ENCODE measurements around the gene IL9R. TPM values are rescaled to one million over a fixed set of nuclear protein-coding genes. Genes with fewer than 3 reads are reported as not detected.

IL9R gene
- not detected in 2 replicates for total RNA-seq

GRCh38 chrX:155997436-155997835 lies at the start of gene IL9R:
TSS of gene IL9R (plus strand) at chrX:155997696. CDS start at chrX:155997760, 64 bp downstream.

Other genes with a start within 250 kb of the IL9R start
- gene VAMP7, start 116.4 kb upstream of the IL9R start, total RNA-seq, result 26.2 and 31.0 TPM in 2 replicates